ENCODE measurements around the gene LAMC1. TPM values are rescaled to one million over a fixed set of nuclear protein-coding genes. Genes with fewer than 3 reads are reported as not detected.

Gene LAMC1
- under 1 TPM in 1 of 2 donors, not detected in 1; 0.84 TPM for total RNA-seq

DNA sequence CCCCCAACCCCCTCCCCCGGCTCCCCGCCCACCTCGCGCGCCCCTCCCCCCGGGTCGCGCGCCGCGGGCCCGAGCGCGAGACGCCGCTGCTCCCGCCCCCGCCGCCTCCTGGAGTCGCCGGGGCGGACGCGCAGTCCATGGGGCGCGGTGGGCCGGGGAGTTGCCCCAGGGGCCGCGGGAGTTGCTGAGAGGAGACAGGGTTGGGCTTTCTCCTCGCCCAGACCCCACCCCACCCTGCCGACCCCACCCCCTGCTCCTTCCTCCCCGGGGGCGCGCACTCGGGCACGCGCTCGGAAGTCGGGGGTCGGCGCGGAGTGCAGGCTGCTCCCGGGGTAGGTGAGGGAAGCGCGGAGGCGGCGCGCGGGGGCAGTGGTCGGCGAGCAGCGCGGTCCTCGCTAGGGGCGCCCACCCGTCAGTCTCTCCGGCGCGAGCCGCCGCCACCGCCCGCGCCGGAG lies at the start of gene LAMC1:
Gene LAMC1, plus strand, starts transcription at position 275 of the 455 bp plus-strand sequence. CDS start 297 bp downstream, outside the sequence.
- Mint-ChIP-seq H3K27ac (no peak within 1 kb of the TSS), H3K4me3 (peak within 1 kb of the TSS; percentile 80), H3K27me3 (peaks cover 56% of the 10 kb centered on the region), H3K9me3 (no peaks in the 10 kb centered on the region), H3K4me1 (peaks cover 11% of the 10 kb centered on the region), H3K36me3 (ENCODE audit: low read depth) (peaks cover 14% of the 10 kb centered on the region)
- ATAC-seq (replicated peaks) = no peak

DNA sequence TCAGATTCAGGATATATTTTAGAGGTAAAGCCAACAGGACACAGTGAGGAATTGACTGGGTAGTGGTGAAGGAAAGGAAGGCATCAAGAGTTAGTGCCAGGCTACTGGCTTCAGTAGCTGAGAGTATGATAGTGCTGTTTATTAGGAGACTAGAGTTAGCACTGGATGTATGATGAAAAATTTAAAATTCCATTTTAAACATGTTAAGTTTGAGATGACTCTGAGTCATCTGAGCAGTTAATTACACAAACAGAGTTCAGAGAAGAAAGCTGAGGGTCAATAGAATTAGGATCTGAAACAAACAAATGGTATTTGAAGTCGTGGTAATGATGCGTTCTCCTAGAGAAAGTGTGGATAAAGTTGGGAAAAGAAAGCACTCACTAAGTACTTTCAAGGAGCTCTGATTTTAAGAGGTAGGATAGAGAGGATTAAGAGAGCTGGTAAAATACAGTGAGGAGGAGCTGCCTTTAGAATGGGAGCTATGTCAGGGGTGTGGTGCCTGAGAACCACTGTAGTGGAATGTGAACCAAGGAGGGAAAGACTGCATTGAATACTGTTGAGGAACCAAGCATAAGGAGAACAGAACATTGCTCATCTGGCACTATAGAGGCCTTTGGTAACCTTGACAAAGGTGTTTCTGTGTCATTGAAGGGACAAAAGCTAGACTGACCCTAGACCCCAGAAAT lies 48.6 kb upstream of the LAMC1 start:
- Mint-ChIP-seq H3K27me3 (peaks cover 12% of the 10 kb centered on the region), H3K9me3 (no peaks in the 10 kb centered on the region), H3K27ac (no peak overlapping the region), H3K4me3 (no peak overlapping the region), H3K4me1 (no peaks in the 10 kb centered on the region), H3K36me3 (ENCODE audit: low read depth) (no peaks in the 10 kb centered on the region)
- no peak for ATAC-seq (replicated peaks)

DNA sequence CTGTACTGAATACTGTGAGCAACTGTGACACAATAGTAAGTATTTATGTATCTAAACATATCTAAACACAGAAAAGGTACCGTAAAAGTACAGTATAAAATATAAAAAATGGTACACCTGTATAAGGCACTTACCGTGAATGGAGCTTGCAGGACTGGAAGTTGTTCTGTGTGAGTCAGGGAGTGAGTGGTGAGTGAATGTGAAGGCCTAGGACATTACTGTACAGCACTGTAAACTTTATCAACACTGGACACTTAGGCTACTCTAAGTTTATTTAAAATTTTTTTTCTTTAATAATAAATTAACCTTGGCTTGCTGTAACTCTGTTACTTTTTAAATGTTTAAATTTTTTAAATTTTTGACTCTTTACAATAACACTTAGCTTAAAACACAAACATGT lies 45.7 kb upstream of the LAMC1 start:
- Mint-ChIP-seq H3K27ac (no peak overlapping the region), H3K4me3 (no peak overlapping the region), H3K4me1 (no peaks in the 10 kb centered on the region), H3K27me3 (peaks cover 12% of the 10 kb centered on the region), H3K9me3 (no peaks in the 10 kb centered on the region), H3K36me3 (ENCODE audit: low read depth) (no peaks in the 10 kb centered on the region)
- no peak for ATAC-seq (replicated peaks)

DNA sequence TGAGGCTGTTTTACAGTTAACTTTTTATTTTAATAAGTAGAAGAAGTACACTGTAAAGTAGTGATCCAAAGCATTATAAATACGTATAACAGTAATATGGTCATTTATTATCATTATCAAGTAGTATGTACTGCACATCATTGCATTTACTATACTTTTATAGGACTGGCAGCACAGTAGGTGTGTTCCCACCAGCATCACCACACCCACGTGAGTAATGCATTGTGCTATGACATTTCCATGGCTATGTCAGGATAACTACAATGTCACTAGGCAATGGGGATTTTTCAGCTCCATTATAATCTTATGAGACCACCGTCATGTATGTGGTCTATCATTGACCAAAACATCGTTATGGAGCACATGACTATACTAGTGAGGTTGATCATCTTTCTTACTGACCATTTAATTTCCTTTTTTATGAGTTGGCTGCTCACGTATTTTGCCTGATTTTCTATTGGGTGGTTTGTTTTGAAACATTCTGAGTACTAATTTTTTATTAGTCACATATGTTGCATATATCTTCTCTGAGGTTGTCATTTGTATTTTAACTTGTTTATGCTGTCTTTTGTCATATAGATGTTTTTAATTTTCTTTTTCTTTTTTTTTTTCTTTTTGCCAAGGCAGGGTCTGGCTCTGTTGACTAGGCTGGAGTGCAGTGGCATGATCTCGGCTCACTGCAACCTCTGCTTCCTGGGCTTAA lies 44.9 kb upstream of the LAMC1 start:
- no peak overlapping the region for H3K27ac Mint-ChIP-seq
- ATAC-seq (replicated peaks) = no peak
- no peaks in the 10 kb centered on the region for H3K4me1 Mint-ChIP-seq
- H3K36me3 Mint-ChIP-seq (ENCODE audit: low read depth) = no peaks in the 10 kb centered on the region
- H3K4me3 Mint-ChIP-seq = no peak overlapping the region
- H3K9me3 Mint-ChIP-seq = no peaks in the 10 kb centered on the region
- peaks cover 12% of the 10 kb centered on the region for H3K27me3 Mint-ChIP-seq

DNA sequence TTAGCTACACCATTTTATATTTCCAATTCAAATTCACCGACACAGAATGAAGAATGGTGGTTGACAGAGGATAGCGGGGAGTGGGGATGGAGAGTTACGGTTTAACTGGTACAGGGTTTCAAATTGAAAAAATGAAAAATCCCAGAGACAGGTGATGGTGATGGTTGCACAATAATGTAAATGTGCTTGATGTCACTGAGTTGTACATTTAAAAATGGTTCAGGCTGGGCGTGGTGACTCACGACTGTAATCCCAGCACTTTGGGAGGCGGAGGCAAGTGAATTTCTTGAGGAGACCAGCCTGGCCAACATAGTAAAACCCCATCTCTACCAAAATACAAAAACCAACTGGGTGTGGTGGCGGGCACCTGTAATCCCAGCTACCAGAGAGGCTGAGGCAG lies 39.1 kb upstream of the LAMC1 start:
- no peak overlapping the region for H3K27ac Mint-ChIP-seq
- H3K9me3 Mint-ChIP-seq = no peaks in the 10 kb centered on the region
- ATAC-seq (replicated peaks) = no peak
- no peak overlapping the region for H3K4me3 Mint-ChIP-seq
- no peaks in the 10 kb centered on the region for H3K36me3 Mint-ChIP-seq (ENCODE audit: low read depth)
- H3K27me3 Mint-ChIP-seq = peaks cover 10% of the 10 kb centered on the region
- H3K4me1 Mint-ChIP-seq = no peaks in the 10 kb centered on the region

DNA sequence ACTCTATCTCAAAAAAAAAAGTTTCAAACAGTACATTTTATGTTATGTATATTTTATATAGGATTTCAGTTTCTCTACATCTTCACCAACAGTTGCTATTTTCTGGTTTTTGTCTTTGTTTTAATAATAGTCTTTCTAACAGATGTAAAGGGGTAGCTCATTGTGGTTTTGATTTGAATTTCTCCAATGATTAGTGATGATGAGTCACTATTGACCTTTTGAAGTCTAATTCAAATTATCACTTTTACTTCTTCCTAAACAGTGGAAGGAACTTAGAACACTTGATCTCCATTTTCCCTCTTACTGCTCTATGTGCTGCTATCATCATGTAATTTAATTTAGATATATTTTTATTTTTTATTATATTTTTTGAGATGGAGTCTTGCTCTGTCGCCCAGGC lies 38.6 kb upstream of the LAMC1 start:
- no peak overlapping the region for H3K4me3 Mint-ChIP-seq
- no peaks in the 10 kb centered on the region for H3K36me3 Mint-ChIP-seq (ENCODE audit: low read depth)
- H3K9me3 Mint-ChIP-seq = no peaks in the 10 kb centered on the region
- ATAC-seq (replicated peaks) = no peak
- H3K4me1 Mint-ChIP-seq = no peaks in the 10 kb centered on the region
- H3K27me3 Mint-ChIP-seq = peaks cover 10% of the 10 kb centered on the region
- H3K27ac Mint-ChIP-seq = no peak overlapping the region

DNA sequence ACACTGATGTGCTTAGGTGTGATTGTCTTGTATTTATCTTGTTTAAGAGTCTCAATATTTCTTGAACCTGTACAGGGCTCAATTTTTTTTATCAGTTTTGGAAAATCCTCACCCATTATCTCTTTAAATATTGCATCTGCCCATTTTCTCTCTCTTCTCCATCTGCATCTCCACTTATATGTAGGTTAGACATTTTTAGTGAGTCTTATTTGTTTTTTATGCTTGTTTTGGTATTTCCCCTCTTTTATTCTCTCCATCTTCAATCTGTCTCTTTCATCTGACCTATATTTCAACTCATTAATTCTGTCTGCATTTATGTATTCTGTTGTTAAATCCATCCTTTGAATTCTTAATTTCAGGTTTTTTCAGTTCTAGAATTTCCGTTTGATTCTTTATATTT lies 37.3 kb upstream of the LAMC1 start:
- Mint-ChIP-seq H3K9me3 (no peaks in the 10 kb centered on the region), H3K27me3 (peaks cover 15% of the 10 kb centered on the region), H3K4me3 (no peak overlapping the region), H3K27ac (no peak overlapping the region), H3K36me3 (ENCODE audit: low read depth) (no peaks in the 10 kb centered on the region), H3K4me1 (no peaks in the 10 kb centered on the region)
- no peak for ATAC-seq (replicated peaks)

DNA sequence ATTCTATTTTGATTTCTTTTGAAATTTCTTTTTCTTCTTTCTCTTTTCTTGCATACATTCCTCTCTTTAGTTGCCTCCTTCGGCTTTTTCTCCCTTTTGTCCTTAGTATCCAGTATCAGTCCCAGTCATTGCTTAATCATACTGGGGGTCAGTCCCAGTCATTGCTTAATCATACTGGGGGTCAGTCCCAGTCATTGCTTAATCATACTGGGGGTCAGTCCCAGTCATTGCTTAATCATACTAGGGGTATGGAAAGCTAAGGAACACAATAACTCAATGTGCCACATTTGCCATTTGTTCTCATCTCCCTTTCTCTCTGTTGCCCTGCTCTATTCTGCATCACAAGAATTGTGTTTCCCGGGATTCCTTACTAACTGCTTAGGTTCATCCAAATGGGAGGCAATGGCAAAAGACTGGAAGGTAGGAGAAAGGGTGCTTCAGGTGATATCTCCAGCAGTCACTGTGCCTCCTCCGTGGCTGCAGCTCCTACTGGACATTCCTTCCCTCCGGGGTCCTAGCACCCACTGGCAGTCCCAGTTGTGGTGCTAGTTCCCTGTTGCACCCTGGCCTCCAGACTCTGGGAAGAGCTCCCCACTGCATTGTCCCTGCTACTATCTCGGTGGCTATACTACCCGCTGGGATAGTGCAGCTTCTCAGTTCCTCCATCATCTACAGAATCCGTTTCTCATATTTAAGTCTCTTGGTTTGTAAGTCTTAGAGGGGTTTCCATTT lies 32.6 kb upstream of the LAMC1 start:
- ATAC-seq (replicated peaks) = no peak
- Mint-ChIP-seq H3K27ac (no peak overlapping the region), H3K27me3 (peaks cover 19% of the 10 kb centered on the region), H3K4me1 (no peaks in the 10 kb centered on the region), H3K9me3 (no peaks in the 10 kb centered on the region), H3K4me3 (no peak overlapping the region), H3K36me3 (ENCODE audit: low read depth) (no peaks in the 10 kb centered on the region)

DNA sequence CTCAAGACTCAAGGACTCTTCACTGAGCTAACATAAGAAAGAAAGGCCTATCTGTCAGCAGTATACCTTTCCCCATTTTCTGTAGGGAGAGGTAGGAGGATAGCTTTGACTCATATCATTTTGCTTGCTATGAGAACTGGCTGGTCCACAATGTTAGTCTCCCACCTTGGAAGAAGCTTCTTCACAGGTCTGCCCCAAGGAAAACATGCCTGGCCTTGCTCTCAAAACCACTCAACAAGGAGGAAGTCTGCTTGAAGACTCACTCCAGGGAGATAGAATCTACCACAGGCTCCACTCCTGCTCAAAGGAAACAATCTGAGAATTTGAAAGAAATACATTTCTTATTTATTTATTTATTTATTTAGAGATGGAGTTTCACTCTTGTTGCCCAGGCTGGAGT lies 29.5 kb upstream of the LAMC1 start:
- Mint-ChIP-seq H3K4me3 (no peak overlapping the region), H3K27me3 (peaks cover 22% of the 10 kb centered on the region), H3K27ac (no peak overlapping the region), H3K36me3 (ENCODE audit: low read depth) (no peaks in the 10 kb centered on the region), H3K9me3 (no peaks in the 10 kb centered on the region), H3K4me1 (no peaks in the 10 kb centered on the region)
- ATAC-seq (replicated peaks) = no peak

DNA sequence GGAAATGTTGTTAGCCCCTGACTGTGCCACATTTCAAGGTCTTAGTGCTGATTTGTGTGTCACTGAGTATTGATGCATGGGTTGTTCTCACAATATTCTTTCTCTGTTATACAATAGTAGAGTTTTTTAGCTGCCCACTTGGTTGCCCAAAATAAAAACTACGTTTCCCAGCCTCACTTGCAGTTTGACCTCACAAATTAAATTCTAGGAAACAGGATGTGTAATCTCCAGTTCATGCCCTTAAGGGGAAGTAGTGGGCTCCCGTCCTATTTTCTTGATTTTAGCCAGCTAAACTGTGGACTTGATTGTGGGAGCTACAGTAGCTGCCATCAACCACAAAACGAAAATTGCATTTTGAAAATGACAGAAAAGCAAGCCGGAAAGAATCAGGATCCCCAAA lies 27.3 kb upstream of the LAMC1 start:
- peaks cover 23% of the 10 kb centered on the region for H3K27me3 Mint-ChIP-seq
- H3K4me1 Mint-ChIP-seq = no peaks in the 10 kb centered on the region
- H3K36me3 Mint-ChIP-seq (ENCODE audit: low read depth) = no peaks in the 10 kb centered on the region
- no peak for ATAC-seq (replicated peaks)
- no peak overlapping the region for H3K27ac Mint-ChIP-seq
- no peaks in the 10 kb centered on the region for H3K9me3 Mint-ChIP-seq
- no peak overlapping the region for H3K4me3 Mint-ChIP-seq

DNA sequence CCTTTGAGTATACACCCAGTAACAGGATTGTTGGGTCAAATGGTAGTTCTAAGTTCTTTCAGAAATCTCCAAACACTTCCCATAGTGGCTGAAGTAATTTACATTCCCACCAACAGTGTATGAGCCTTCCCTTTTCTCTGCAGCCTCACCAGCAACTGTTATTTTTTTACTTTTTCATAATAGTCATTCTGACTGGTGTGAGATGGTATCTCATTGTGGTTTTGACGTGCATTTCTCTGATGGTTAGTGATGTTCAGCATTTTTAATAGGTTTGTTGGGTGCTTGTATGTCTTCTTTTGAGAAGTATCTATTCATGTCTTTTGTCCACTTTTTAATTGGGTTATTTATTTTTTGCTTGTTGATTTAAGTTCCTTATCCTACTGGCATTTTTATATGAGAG lies 26.4 kb upstream of the LAMC1 start:
- Mint-ChIP-seq H3K27me3 (peaks cover 23% of the 10 kb centered on the region), H3K4me3 (no peak overlapping the region), H3K4me1 (no peaks in the 10 kb centered on the region), H3K9me3 (no peaks in the 10 kb centered on the region), H3K36me3 (ENCODE audit: low read depth) (no peaks in the 10 kb centered on the region), H3K27ac (no peak overlapping the region)
- no peak for ATAC-seq (replicated peaks)

DNA sequence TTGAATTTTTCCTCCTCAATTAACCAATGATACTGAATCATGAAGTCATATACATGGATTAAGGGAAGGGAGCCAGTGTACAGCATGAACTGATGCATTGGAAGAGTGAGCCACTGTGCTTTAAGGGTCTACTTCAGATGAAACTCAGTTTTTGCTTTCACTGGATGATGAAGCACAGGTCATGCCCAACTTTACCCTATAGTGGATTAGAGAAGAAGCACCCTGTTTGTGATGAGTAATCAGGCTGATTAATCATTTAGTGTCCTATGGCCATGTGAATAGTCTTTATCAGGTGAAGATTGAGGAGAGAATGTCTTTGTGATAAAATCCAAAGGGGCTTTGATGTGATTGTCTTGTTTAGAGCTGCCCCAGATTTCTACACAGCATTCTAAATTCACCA lies 24.7 kb upstream of the LAMC1 start:
- Mint-ChIP-seq H3K36me3 (ENCODE audit: low read depth) (no peaks in the 10 kb centered on the region), H3K4me3 (no peak overlapping the region), H3K4me1 (no peaks in the 10 kb centered on the region), H3K9me3 (no peaks in the 10 kb centered on the region), H3K27ac (no peak overlapping the region), H3K27me3 (peaks cover 20% of the 10 kb centered on the region)
- no peak for ATAC-seq (replicated peaks)

DNA sequence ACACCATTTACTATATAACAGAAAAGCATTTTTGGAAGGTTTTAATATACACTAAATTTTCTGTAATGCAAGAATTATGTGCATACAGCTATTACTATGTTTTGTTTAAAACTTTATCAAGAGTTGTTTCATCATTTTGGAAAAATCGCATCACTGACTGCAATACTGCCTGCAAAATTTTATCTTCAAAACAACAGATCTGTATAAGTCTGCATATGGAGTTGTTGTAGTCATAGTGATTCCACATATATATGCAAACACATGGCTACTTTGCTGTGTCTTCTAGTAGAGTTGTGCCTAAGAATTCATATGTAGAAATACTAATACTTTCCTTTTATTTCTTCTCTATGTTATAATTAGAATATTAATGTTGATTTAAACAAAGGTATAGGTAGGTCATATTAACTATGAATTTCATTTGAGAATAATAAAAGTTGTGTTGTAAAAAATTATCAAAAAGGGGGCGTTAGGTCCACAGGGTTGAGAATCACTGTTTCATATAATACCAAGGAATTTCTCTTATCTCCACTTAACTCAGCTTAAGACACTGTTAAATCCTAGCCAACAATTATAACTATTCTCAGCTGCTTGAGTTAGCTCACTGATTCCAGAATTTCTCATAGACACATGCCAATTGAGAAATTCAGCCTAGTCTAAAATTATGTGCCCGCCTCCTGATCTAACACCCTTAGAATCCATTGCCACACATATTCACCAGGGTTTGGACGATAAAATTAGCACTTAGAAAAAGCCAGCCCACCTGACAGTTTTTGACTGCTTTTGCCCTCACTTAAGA lies 22.9 kb upstream of the LAMC1 start:
- Mint-ChIP-seq H3K27ac (no peak overlapping the region), H3K4me3 (no peak overlapping the region), H3K36me3 (ENCODE audit: low read depth) (no peaks in the 10 kb centered on the region), H3K9me3 (no peaks in the 10 kb centered on the region), H3K4me1 (no peaks in the 10 kb centered on the region), H3K27me3 (peaks cover 31% of the 10 kb centered on the region)
- no peak for ATAC-seq (replicated peaks)

DNA sequence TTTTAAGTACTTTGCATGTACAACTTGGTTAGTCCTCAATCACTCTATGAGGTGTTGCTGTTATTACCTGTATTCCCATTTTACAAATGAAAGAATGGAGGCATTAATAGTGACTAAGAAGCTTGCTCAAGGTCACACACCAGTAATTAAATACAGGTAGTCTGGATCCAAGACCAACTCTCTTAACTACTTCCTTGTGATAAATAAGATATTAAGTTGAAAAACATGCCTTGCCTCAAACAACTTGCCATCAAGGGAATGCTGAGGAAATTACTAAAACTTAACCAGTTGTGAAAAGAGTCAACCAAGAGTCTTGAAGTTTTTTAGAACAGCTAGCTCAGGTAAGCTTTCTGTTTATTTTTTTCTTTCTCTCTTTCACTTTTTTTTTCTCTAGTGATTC lies 21.0 kb upstream of the LAMC1 start:
- H3K9me3 Mint-ChIP-seq = no peaks in the 10 kb centered on the region
- no peak for ATAC-seq (replicated peaks)
- no peaks in the 10 kb centered on the region for H3K4me1 Mint-ChIP-seq
- H3K4me3 Mint-ChIP-seq = no peak overlapping the region
- no peaks in the 10 kb centered on the region for H3K36me3 Mint-ChIP-seq (ENCODE audit: low read depth)
- H3K27me3 Mint-ChIP-seq = peaks cover 37% of the 10 kb centered on the region
- no peak overlapping the region for H3K27ac Mint-ChIP-seq

Measured in activated T-helper 17 cell treated with anti-CD3 and anti-CD28 coated beads, Interleukin-2, amount 50 U/mL, for 72 hours (primary cell).